Activated T-cell treated with anti-CD3 and anti-CD28 coated beads for 24 hours (primary cell): Measurements from ENCODE around the gene GGCX.
"Not testable (repeated sequence)": the region's sequence is repeated elsewhere in the genome, so short reads cannot be mapped to it uniquely, and the experiment has no call there.

Experiments
- DNase-seq: peaks from one replicate; pipeline ENCODE4 v3.0.0-alpha.2; 2020; ENCODE audit warnings: low read depth

The GGCX gene

DNA sequence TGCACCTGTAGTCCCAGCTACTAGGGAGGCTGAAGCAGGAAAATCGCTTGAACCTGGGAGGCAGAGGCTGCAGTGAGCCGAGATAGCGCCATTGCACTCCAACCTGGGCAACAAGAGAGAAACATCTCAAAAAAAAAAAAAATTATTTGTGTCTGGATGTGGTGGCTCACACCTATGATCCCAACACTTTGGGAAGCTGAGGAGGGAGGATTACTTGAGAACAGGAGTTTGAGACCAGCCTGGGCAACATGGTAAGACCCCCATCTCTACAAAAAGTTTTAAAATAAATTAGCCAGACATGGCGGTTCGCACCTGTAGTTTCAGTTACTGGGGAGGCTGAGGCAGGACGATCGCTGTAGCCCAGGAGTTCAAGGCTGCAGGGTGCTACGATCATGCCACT, 14.4 kb upstream of the GGCX start:
- DNase-seq: no peak

DNA sequence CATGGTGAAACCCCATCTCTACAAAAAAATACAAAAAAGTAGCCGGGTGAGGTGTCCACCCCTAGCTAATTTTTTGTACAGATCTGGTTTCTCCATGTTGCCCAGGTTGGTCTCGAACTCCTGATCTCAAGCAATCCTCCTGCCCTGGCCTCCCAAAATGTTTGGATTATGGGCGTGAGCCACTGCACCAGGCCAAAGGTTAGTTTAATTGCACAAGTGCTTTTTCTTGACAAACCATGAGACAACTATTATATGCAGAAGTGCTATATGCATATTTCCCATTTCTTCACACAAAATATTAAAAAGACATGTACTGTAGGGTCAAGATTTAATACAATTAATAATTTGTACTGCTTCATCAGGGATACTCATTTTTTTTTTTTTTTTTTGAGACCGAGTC, 5.0 kb upstream of the GGCX start:
- DNase-seq: no peak

DNA sequence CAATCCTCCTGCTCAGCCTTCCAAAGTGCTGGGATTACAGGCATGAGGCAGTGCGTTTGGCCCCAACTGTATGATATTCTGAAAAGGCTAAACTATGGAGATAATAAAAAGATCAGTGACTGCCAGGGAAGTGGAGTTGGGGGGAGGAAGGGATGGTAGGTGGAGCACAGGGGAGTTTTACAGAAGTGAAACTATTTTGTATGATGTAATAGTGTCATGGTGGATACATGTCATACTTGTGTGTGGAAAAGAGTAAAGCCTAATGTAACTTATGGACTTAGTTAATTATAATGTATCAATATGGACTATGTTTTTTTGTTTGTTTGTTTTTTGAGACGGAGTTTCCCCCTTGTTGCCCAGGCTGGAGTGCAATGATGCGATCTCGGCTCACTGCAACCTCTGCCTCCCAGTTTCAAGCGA, 2.9 kb upstream of the GGCX start:
- DNase-seq: no peak

DNA sequence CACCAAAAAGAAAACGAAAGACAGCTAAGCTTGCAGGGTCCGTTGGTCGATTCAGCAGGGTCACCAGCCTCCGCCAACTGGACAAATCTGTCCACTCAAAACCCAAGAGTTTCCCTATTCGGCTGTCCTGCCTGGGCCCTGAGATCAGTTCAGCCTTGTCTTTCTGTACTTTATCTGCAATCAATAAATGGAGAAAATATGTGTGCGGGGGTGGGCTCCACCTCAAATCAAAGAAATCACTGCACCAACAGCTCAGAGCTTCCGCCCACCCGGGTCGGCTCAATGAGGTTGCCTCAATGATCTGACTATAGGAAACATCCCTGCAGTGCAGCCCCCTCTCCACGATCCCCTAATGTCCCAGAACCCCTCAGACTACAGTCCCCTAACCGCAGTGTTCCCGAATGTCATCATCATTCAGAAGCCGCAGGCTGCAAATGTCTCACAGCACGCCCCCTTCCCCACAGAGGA, 447 bp downstream of the GGCX start:
- no peak for DNase-seq

DNA sequence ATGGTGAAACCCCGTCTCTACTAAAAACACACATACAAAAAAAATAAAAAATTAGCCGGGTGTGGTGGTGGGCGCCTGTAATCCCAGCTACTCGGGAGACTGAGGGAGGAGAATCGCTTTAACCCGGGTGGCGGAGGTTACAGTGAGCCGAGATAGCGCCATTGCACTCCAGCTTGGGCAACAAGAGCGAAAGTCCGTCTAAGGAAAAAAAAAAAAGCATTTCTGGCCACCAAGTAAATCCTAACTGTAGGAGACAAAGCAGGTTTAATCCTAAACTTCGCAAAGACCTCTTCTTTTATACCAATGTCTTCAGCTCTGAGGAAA, 928 bp downstream of the GGCX start:
- not testable (repeated sequence) for DNase-seq

DNA sequence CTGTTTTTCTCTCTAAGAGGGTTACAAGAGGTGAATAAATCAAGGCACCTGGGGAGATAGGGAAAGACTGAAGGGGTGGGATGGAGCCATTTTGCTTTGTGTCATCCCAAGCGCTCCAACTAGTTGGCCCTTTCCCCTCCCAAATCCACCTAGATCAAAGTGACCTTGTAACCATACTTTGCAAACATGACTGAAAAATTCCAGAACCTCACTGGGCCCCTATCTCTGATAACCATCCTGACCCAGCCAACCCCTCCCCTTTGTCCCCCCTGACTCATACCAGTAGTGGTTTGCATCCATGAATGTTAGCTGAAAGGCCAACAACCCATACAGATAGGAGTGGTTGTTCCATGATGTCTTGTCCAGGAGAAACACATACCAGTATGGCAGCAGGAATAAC, 3.1 kb downstream of the GGCX start:
- DNase-seq: no peak

DNA sequence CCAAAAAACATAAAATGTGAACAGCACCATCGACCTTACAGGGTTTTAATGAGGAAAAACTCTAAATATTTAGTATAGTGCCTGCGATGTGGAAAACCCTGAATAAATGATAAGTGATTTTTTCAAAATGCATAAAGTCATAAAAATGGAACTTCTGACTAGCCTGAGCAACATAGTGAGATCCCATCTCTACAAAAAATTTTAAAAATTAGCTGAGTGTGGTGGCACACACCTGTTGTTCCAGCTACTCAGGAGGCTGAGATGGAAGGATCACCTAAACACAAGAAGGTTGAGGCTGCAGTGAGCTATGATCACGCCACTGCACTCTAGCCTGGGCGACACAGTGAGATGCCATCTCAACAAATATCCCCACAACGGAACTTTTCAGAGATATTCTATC, 4.2 kb downstream of the GGCX start:
- no peak for DNase-seq

DNA sequence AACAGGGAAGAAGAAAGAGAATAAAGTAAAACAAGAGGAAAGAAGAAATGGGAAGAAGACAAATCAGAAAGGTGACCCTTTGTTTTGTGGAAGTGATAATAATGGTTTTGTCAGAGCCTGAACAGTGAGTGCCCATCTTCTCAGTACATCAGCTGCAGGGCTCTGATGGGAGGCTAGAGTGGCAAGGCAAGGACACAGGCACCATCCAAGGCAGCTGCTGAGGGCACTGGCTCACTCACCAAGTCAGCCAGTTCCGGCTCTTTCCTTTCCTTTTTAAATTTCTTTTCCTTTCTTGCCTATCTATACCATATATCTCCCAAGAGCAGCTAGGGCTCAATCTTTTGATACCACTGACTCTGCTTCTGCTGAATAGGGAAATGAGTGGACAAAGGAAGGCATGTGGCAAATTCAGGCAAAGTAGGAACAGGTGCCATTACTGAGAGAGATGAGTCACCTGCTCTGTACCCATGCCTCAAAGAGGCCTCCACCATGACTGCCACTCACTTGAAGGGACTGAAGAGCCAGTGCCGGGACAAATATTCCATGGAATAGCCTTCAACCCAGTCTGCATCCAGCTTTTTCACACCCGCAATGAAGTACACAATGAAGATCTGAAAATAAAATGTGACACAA, 6.2 kb downstream of the GGCX start:
- DNase-seq: no peak

DNA sequence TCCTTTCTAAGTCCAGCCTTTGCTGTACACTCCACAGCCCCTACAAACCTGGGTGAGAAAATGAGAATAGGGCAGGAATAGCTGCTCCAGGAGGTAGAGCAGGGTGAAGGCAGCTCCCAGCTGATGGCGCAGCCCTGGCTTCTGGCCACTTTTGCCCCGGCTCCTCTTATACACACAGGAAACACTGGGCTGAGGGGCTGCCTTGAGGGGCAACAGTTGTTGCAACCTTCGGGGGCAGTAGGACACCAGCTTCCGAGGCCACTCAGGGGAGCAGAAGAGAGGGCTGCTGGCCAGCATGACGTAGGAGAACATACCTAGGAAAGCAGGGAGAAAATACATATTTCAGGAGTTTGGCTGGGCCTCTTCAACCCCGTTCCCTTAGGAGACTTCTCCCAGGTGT, 8.1 kb downstream of the GGCX start:
- no peak for DNase-seq

DNA sequence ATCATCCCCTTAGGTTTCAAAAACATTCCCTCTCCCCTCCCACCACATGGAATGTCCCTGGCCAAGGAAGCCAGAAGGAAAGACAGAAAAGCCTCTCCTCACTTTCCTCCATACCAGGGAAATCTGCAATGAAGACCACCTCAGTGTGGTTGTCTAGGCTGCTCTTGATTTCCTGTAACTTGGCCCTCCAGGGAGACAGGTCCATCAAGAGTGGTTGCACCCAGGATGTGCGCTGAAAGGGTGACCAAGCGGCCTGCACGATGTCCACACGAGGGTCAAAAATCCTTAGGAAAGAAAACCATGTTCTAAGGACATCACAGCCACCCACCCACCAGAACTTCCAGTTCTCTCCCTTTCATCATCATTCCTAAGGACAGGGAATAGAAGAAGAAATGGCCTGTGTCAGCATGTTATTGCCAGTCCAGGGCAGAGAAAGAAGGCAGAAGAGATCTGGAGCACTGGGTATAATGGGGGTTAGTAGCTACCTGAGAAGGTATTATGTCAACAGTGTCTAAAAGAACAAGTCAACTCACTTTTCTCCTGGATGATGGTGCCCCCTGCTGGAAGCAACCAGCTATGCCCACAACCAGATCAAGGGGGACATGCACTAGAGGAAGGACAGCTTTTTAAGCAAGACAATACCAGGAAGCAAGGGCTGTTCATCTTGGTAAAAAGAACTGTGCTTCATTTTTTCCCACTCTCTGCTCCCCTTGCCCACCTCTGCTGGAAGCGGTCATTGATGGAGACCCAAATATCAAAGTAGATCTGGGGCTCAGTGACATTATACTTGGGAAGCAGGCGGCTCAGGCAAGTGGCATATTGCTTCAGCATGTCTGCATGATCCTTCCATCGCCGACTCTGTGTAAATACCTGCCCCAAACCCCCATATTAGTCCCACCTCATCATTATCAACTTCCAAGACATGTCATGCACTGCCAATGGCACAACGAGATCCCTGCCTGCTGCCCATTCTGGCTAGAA, 9.3 kb downstream of the GGCX start:
- DNase-seq: peak; percentile 82

DNA sequence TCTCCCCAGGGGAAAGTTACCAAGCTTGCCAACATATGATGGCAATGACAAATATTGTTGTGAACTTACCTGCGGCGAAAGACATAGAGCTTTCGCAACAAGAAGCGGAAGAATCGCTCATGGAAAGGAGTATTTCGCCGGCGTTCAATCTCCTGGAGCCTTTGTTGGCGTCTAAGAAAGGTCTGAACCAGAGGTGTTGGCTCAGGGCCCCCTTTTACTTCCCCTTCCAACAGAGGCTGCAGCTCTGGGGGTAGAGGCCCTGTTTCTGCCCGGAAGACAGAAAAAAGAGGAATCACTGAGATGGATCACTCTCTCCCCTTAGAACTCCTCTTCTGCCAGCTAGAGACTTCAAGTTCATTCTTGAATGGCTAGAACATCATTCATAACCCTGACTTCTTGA, 10.8 kb downstream of the GGCX start:
- DNase-seq: no peak

DNA sequence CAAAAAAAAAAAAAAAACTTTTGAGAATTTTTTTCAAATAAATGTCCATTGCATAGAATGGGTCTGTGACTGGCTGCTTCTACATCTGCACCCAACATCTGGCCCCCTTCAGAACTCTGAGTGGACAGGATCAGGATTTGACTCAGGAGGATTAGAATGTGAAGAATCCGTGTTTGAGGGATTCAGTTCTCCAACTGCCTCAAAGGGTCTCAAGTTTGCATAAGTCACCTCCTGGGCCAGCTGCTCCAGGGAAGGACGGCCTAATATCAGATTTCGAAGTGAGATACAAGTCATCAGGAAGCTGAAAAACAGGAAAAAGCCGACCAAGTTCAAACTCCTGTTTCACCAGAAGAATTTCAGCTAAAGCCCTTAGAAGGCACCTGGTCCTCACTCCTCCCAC, 11.5 kb downstream of the GGCX start:
- no peak for DNase-seq

DNA sequence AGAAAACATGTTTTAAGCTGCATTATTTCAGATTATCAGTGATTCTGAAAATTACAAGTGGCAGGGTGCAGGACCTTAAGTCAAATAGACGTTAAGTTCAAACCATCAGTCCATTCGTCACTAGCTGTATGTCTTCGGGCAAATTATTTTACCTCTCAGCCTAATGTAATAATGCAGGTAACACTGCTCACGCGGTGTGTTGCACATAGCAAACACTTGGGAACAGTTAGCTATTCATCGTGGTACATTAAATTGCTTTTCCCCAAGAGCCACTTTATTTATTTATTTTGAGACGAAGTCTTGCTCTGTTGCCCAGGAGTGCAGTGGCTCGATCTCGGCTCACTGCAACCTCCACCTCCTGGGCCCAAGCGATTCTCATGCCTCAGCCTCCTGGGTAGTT, 12.2 kb downstream of the GGCX start:
- no peak for DNase-seq

DNA sequence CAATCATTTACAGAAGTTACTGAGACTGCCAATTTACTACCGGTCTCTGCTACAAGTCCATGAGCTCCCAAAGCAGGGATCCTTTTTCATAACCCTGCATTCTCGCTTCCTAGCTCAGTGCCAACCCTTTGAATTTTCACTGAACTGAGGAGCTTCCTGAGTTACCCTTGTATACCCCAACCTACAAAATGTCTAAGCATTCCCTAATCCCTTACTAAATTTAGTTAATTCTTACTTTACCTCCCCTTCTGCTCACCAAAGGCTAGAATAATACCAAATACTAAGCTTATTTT, 12.7 kb downstream of the GGCX start:
- DNase-seq: no peak

DNA sequence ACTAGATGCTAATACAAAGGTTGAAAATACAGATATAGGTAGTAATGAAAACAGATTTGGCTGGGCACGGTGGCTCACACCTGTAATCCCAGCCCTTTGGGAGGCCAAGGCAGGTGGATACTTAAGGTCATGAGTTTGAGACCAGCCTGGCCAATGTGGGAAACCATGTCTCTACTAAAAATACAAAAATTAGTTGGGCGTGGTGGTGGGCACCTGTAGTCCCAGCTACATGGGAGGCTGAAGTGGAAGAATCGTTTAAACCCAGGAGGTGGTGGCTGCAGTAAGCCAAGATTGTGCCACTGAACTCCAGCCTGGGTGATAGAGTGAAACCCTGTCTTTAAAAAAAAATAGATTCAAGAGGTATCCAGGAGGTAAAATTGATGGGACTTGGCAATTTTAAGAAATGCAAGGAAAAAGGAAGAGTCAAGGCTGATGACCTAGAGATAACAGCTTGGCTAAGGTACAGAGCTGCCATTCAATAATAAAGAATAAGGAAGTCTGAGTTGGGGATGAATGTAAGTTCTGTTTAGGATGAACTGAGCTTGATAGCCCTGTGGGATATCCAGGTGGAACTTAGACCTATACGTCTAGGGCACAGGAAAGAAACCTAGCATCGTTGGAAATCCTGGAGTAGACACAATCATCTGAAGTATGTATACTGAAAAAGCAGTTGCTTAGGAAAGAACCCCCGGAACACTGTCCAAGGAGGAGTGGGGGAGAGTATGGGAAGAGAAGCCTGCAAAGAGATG, 13.3 kb downstream of the GGCX start:
- DNase-seq: no peak

DNA sequence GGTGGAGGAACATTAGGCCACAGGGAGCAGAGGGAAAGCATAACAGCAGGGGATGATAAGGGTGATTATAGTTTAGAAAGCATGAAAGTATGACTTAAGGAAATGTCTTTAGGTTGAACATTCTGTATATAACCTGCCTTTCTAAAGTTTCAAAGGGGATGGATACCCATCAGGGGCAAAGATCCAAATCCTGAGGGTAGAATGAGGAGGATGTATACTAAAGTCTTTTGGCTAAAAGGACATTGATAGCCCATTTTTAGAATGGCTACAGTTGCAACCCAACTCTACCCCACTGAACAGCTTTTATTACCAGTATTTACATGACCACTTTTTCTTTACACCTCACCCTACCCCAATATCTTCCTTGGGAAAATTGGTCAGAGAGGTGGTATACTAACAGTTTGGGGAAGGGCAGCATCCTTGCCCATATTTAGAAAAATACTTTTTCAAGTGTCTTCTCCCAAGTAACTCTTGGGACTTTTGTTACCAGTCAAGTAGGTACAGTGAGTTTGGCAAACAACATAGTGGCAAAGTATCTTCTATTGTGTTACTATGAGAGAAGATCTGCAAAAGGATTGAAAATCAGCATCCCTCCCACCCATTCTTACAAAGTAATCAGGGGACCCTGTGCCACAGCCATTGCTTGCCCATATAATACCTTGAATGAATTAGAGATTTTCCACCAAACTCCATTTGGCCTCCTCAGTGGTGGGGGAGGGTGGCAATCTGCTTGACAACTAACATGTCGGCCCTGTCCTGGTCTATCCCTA, 14.0 kb downstream of the GGCX start:
- no peak for DNase-seq

DNA sequence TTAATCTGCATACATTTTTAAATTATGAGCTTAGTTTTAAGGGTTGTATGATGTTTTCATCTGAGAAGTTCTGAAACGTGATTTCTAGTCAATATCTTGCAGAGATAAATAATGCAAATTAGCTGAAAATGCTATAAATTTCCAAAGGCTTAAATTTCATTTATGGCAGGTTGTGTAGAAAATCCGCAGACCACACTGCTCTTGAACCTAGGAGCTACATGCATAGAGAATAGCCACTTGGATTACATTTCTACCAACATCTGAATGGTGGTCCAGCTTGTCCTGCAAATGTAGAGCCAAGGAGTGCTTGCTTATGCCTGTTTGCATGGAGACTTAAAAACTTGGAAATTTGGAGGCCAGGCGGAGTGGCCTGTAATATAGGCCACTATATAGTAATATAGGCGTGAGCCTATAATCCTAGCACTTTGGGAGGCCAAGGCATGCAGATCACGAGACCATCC, 15.5 kb downstream of the GGCX start:
- DNase-seq: no peak

DNA sequence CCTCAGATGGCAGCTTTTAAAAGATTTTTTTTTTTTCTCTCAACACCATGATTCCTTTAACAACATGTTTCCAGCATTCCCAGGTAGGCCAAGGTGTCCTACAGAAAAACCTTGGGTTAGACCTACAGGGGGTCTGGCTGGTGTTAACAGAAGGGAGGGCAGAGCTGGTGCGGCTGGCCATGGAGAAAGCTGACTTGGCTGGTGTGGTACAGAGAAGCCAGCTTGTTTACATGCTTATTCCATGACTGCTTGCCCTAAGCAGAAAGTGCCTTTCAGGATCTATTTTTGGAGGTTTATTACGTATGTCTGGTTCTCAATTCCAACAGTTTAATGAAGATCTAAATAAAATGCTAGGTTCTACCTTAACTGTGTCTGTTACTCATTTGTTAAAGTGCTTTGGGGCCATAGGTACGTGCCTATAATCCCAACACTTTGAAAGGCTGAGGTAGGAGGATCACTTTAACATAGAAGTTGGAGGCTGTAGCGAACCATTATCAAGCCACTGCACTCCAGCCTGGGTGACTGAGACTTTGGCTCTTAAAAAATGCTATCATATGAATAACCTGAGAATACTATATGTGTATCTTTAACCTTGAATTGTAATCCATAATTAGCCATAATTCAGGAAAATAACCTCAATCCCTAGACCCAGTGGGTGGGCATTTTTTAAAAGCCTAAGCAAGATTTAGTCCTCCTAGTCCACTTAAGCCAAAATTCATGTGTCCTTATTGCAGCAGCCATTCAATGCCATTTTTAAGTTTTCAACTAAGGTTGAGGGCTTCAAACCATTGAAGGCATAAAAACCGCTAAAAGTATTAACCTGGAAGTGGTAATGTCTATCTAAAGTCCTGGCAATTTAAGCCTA, 16.1 kb downstream of the GGCX start:
- not testable (repeated sequence) for DNase-seq

DNA sequence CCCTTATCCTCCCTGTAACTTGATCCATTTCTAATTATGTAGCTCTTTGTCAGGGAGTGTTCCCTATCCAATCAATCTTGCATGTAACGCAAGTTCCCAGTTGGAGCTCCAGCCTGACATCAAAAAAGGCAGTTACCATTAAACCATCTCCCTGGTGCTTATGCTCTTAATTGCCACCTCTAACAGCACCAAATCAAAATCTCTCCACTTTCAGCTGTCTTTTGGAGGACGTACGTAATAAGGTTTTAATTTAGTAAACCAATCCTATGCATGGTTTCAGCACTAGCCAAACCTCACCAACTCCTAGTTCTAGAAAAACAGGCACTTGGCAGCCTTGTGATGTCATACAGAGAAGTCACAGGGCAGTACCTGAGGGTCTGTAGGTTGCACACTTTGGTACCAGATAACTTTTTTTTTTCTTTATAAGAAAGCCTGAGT, 17.0 kb downstream of the GGCX start:
- DNase-seq: not testable (repeated sequence)

DNA sequence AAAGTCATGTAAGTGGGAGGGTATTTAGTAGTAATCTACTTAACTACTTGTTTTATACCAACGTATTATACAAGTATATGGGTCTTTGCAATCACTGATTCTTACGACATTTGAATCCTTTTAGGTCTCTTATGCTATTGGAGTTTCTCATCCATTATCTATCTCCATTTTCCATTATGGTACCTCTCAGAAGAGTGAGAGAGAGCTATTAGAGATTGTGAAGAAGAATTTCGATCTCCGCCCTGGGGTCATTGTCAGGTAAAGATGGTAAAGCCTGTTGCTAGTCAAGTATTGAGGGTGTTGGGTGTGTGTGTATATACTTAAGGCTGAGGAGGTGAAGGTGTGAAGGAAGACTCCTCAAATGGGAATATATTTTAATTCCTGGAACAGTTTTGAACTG, 18.5 kb downstream of the GGCX start:
- no peak for DNase-seq
